ENCODE data around the gene RSPH6A.

RSPH6A gene

GRCh38 chr19:45824531-45825262 lies 9.6 kb upstream of the RSPH6A start:
- DNase-seq: no peak

DNA sequence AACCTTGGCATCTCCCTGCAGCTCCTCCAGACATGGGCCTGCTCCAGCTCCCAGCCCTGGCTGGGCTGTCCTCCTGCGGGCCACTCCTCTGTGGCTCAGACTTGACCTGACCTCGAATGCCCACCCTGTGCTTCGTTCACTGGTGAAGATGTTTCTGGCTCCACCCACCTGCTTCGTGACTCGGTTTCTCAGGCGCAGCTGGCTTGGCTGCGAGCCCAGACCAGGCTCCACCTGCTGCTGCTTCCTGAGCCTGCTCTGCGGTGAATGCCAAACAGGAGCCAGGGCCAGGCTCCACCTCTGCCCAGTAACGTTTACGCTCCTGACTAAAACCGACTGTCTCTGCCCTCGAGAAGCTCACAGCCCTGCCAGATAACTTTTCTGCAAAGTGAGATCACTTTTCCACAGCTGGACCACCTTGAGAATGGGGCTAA lies 8.9 kb upstream of the RSPH6A start:
- no peak for DNase-seq

GRCh38 chr19:45823182-45823581 lies 8.1 kb upstream of the RSPH6A start:
- no peak for DNase-seq

GRCh38 chr19:45822716-45823115 lies 7.6 kb upstream of the RSPH6A start:
- no peak for DNase-seq

DNA sequence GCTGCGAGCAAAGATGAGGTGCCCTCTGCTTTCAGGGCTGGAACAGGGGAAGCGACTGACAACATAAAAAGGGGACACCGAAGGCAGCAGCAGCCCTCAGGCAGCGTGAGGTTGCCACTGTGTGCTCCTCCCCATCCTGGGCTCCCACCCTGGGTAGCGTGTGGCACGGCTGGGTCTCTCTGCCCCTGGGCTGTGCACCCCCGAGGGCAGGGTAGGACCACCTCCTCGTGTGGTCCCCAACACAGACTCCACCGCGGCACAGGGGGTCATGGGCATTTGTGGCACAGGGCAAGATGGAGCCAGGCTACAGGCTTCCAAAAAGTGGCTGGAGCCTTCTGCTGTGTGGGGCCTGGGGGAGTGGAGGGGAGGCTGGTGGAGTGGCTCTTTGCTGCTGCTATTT lies 6.5 kb upstream of the RSPH6A start:
- DNase-seq: no peak

DNA sequence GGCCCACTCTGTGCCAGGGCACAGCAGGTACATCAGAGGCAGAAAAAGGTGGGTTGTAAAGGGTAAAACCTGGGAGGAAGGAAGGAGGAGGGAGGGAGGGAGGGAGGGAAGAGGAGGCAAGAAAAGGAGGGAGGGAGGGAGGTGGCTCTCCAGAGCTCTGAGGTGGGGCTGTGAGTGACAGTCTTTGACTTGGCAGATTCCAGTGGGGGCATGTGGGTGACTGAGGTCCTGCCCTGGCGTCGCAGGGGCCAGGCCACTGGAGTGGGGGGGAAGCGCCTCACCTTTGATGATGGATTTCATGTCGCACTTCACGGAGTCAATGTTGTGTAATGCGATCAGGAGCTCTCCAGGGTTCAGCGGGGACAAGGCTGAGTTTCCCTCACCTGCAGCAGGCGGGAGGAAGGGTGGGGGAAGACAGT lies 6.0 kb upstream of the RSPH6A start:
- no peak for DNase-seq

- DNase-seq: no peak
Measured at GRCh38 chr19:45820413-45821102, 5.5 kb upstream of the RSPH6A start.

DNA sequence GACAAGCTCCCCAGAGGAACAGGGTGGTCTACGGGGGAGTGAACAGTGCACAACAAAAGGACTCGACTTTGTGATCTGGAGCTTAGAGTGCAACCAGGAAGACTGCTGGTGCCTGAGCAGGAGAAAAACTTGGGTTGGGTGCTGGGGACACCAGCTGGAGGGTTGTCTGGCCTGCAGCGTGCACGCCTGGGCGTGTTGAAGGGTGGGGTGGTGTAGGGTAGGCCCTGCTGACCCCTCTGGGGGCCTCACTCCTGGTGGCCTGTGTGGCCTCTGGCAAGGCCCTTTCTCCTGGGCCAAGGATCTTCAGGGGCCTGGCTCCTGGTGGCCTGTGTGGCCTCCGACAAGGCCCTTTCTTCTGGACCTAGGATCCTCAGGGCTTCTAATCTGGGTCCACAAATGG lies 4.7 kb upstream of the RSPH6A start:
- DNase-seq: no peak

DNA sequence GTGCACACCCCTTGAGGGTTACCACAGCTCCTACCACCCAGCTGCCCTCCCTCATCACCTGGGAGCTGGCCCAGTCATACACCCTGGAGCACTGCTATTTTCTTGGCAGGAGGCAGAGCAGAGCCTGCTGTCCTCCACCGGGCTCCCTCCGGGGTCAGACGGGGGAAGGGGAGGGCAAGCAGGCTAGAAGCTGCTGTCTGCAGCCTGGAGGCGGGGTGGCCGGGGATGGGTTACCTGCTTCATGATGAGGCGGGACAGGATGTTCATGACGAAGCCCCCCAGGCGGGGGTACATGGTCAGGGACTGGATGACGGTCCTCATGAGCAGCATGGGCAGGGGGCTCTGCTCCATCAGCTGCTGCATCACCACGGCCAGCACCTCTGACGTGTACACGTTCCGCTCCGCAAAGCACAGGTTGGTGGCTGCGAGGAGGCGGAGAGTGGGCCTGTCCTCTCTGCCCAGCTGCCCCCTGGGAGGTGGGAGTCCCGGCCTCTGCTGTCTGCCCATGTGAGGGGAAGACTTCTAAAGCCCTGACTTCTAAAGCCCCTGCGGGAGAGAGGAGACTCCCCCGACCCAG lies 2.7 kb upstream of the RSPH6A start:
- peak in 1 of 2 donors; percentile 3 for DNase-seq

DNA sequence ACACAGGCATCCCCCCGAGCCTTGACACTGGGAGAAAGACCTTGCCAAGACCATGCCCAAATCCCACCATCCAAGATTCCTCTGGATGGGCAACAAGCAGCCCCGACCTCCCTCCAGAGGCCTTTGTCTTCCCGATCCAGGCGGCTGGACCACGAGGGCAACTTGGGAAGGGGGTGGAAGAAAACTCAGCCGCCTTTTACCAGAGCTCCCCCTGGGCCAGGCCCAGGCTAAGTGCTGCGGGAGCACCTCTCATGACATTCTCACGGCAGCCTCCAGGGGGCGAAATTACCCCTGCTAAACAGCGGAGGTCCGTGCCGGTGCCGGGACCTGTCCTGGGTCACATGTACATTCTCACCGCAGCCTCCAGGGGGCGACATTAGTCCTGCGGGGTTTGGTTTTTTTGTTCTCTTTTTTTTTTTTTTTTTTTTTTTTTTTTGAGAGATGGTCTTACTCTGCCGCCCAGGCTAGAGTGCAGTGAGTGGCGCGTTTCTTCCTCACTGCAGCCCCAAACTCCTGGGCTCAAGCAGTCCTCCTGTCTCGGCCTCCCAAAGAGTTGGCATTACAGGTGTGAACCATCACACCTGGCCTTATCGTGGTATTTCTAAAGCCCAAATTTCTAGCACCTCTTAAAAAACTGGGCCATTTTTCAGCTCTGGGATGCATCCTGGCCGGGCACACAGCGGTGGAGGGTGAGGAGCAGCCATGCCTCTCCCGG lies 2.1 kb upstream of the RSPH6A start:
- DNase-seq: peak; percentile 95 to 96

- no peak for DNase-seq
Measured at GRCh38 chr19:45816236-45817009, 1.3 kb upstream of the RSPH6A start.

DNA sequence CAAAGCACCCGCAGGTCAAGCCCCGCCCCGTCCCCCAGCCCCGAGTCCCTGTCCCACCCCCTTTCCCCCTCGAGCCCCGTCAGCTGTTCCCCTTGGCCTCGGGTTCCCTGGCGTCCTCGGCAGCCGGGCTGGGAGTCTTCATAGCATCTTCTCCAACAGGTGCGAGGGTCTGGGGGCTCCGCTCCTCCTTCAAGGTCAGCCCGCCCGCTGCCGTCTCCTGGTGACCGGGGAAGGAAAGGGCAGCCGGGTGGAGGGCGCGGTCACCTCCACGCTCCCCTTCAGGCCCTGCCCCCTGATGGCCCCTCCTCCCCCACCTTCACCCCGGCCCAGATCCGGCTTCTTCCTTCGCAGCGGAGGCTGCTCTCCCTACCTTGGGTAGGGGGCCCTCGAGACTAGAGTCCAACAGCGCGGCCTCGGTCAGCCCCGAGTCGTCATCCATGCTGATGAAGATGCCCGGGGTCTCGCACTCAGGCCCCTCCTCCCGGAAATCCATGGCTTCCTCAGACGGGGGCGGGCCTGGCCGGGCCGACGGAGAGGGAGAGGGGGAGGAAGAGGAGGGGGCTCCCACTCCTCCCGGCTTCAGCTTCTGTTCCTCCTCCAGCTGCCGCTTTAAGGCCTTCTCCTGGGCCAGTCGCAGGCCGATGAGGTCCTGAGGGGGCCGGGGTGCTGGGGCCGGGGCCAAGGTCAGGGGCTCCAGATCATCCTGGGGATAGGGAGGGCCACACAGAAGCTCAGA lies 541 bp upstream of the RSPH6A start:
- no peak for DNase-seq

DNA sequence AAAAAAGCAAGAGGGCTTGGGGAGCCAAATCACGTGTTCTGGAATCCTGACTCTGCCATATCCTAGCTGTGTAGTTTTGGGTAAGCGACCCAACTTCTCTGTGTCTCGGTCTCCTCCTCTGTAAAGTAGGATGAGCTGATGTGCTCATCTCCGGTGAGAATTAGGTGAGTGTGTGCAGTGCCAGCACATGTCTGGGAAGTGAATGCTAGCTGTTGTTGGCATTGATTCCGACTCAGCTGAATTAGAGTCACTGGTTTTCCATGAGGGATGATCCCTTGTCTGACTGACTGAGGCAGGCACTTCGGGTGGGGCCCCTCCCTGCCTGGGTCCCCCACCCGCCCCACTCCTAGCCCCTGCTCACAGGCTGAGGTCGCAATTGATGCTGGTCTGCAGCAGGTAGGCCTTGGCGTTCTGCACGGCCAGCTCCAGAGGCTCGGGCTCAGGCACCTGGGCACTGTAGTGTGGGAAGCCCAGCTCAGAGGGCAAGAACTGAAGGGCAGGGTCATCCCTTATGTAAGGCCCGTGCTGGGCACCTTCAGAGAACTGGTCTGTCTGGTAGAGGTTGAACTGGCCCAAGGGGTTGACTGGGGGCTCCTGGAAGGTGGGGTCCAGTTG lies 835 bp downstream of the RSPH6A start:
- no peak for DNase-seq

GRCh38 chr19:45812297-45812696 lies 2.8 kb downstream of the RSPH6A start:
- no peak for DNase-seq

DNA sequence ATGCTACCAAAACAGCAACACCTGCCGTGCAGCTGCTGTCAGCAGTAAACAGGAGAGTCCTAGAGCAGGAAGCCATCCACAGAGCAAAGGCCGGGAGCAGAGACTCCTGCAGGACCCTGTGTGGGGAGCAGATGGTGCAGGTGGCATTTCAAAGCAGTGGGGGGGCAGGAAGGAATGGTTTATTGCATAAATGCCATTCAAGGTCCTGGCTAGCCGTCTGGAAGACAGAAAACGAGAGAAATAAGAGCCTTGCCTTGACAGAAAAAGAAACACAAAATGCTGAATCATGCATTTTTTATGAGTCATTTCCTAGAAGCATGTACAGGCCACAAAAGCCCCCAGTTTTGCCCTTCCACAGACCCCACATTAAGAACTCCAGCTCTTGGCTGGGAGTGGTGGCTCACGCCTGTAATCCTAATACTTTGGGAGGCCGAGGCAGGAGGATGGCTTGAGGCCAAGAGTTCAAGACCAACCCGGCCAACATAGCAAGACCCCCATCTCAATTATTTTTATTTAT lies 5.4 kb downstream of the RSPH6A start:
- DNase-seq: no peak

GRCh38 chr19:45805719-45806118 lies 9.4 kb downstream of the RSPH6A start:
- DNase-seq: no peak

GRCh38 chr19:45804959-45805230 lies 10.2 kb downstream of the RSPH6A start:
- no peak for DNase-seq

DNA sequence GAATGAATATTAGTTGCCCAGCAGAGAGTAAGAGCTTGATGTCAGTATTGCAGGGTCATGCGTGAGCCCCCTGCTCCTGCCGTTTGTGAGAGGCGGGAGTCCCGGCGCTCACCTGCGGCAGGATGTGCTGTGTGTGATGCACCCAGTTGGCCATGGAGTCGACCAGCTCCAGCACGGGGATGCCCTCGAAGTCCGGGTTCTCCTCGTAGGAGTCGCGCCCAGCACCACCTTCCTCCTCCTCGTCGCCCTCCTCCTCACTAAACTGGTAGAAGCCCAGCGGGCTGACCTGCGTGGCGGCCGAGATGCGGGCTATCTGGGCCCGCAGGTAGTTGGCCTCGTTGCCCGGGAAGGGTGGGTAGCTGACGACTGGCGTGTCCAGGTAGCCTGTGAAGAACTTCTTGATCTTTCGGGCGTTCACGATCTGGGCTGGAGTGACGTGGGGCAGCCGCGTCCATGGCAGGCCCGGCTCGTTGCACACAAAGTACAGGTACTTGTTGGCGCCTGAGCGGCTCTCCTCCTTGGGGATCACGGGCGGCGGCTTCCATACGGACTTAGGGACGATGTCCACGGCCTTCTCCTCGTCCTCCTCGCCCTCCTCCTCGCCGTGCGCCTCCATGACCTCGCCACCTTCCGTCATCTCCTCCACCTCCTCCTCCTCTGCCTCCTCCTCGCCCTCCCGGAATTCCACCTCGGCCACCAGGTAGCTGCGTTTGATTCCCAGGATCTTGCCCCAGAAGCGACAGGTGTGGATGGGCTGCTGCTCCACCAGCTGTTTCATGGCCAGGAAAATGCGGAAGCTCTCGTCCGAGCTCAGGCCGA lies 10.8 kb downstream of the RSPH6A start:
- no peak for DNase-seq

- DNase-seq: no peak
Measured at GRCh38 chr19:45801603-45802175, 13.4 kb downstream of the RSPH6A start.

DNA sequence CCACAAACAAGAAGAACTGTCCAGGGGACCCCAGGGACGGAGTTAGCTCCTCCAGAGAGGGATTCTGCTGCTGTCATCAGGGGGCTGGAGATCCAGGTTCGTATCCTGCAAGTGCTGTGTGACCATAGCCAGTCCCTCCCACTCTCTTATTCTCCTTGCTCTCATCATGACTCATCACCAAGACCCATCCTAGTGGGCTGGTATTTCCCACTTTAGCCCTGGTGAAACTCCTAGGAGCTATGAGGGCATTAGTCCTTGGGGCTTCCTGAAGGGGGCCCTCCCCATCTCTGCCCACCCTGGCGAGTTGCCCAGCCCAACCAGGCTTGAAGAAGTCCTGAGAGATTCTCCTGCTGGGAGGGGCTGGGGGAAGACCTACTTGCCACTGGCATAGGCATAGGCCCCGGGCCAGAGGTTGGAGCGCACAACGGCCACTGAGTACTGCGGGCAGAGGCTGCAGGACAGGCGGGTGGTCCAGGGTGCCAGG lies 15.0 kb downstream of the RSPH6A start:
- DNase-seq: no peak

All from CD4-positive, alpha-beta T cell treated with Interferon alpha-2 for 1 hour (primary cell).